ENCODE measurements around the gene PCK2. TPM values are rescaled to one million over a fixed set of nuclear protein-coding genes. Genes with fewer than 3 reads are reported as not detected.

PCK2 gene
- total RNA-seq, 1 donor from 2014 or later: 9.7 TPM

DNA sequence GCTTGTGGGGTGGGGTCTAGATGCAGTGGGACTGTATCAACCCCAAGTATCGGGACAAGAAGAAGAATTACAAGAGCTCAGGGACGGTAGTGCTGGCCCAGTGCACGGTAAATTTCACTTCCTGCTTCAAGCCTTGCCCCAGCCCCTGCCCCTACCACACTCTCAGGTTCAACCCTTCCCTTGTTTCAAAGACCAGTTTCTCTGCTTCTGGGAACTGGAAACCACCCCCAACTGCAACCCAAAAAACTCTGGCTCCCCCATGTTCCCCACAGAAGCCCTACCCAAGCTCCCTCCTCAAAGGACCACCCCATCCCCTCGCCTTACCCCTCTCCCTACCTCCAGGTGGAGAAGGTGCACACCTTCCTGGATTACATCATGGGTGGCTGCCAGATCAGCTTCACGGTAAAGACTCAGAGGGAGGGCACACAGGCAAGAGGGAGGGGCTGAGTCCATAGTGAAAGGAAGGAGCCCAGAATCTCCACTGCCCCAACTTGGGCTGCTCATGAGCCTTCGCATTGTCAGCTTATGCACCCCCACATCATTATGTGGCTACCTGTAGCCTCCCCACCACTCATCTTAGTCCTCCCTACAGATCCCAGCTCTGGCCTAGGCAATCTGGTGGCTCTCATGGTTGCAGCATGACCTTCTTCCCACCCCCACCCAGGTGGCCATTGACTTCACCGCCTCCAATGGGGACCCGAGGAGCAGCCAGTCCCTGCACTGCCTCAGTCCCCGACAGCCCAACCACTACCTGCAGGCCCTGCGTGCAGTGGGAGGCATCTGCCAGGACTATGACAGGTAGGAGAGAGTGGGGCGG, 18.4 kb upstream of the PCK2 start:
- no peak for DNase-seq (ENCODE audit: low read depth in 2 of 2)

DNA sequence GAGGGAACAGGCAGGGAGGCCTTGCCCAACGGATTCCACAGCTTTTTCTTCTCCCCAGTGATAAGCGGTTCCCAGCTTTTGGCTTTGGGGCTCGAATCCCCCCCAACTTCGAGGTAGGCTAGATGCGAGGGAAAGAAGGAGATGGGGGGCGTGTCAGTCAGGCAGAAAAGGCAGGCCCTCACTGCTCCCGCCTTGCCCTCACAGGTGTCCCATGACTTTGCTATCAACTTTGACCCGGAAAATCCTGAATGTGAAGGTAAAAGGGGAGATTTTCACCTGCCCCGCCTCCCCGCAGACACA, 17.9 kb upstream of the PCK2 start:
- no peak for DNase-seq (ENCODE audit: low read depth in 2 of 2)

DNA sequence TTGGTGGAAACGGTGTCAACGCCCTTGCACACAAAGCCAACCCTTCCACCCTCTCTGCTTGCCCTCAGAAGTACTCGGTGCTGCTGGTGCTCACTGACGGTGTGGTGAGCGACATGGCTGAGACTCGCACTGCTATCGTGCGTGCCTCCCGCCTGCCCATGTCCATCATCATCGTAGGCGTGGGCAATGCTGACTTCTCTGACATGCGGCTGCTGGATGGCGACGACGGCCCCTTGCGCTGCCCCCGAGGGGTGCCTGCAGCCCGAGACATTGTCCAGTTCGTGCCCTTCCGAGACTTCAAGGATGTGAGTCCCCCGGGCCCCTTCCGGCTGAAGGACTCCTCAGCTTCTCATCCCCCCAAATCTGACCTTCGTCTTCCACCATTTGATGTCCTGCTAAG, 17.0 kb upstream of the PCK2 start:
- DNase-seq (ENCODE audit: low read depth in 2 of 2): no peak

DNA sequence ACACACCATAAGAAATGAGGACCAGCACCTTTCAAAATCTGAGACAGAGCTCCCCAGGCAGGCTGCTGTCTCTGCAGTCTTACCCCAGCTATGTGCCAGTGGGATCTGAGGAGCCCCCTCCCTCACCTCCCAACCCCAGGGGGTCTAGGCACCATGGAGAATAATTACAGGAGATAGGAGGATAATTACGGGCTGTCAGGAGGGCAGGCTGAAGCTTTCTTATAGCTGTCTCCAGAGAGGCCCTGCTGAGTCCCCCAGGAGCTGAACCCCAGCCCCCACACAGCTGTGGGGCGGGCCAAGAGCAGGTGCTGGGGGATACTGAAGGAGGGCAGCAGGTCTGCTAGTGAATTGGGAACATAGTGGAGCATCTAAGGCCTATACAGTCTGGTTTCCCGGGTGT, 16.0 kb upstream of the PCK2 start:
- DNase-seq (ENCODE audit: low read depth in 2 of 2): no peak

- no peak for DNase-seq (ENCODE audit: low read depth in 2 of 2)
These were observed 14.5 kb upstream of the PCK2 start for GRCh38 chr14:24079491-24080141.

DNA sequence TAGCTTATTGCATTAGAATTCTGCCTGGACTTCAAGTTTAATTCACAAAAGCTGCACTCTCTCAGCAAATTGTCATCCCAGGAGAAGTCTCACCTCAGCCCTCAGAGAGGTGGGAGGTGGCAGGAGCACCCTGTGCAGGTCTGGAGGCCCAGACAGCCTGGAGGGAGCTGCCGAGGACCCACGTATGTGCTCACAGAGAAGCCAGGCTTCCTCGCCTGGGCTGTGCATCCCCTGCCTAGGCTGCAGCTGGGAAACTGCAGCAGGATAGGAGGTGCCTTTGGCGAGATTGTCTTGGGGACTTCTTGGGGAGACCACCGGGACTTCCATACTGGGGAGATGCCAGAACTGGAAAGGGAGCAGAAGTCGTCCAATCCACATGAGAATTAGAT, 14.0 kb upstream of the PCK2 start:
- no peak for DNase-seq (ENCODE audit: low read depth in 2 of 2)

DNA sequence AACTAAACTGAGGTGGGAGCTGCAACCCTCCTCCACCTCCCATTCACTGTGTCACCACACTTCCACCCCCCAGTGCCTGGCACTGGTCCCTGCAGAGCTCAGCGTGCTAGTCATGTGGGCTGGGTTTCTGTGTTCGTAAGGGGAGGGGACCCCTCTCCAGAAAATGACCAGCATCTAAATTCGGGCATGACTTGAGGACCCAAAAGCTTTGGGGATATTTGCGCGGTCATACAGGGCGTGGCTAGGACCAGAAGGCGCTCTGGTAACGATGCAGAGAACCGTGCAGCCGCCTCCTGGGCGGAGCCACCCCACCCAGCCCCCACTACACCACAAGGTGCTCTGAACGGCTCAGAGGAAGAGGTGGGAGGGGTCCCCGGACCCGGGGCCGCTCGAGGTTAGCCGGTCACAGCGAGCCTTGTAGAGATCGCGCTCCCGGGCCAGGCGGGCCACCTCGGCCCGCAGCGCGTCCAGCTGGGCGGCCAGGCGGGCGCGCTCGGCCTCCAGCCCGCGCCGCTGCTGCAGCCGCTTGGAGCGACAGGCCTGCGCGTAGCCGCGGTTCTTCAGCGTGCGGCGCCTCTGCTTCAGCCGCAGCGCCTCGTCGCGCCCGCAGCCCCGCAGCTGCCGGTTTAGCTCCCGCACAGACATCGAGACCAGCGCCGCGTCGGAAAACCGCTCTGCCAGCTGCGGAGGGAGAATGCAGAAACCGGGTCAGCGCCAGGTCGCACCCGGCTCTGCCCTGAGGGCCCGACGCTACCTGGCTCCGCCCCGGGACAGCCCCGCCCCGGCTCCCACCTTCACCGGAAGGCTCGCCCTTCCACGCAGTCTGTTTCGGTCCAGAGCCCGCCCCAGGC, 13.0 kb upstream of the PCK2 start:
- peak; percentile 22 to 39 for DNase-seq (ENCODE audit: low read depth in 2 of 2)

DNA sequence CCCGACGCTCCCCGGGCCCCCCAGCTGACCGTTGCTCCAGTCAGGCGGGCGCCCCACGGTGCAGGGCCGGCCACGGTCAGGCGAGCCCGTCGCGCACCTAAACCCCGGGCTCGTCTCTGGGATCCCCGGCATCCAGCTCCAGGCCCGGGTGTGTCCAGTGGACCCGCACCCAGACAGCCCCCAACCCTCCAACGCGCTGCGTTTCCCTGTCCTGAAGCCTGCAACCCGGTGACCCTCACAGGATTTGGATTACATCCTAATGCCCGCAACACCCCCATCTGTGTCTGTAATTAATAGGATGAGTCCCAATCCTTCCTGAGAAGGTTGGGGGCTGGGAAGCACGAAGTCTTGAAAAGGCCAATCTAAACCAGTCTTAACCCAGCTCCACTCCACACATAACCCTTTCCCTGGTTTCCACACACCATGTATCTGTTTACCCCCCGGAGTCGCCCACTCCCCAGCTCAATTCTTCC, 12.3 kb upstream of the PCK2 start:
- no peak for DNase-seq (ENCODE audit: low read depth in 2 of 2)

- no peak for DNase-seq (ENCODE audit: low read depth in 2 of 2)
These were observed 11.6 kb upstream of the PCK2 start for GRCh38 chr14:24082411-24083080.

DNA sequence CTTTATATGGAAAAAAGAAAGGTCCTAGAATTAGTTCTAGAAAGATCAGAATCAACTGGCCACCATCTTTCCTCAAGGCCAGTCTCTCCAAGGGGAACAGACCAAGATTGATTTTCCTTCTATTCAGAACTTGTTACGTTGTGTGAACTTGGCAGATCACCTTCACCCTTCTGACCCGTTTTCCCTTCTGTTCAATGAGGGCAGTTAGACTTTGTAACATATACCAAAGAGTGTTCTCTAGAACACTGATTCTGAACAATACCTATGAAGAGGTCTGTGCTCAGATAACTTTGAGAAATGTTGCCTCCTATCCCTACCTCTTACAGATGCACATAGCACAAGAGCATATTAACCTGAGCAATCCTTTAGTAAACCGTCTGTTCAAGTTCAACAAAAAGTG, 10.6 kb upstream of the PCK2 start:
- no peak for DNase-seq (ENCODE audit: low read depth in 2 of 2)

- DNase-seq (ENCODE audit: low read depth in 2 of 2): no peak
These were observed 9.7 kb upstream of the PCK2 start for GRCh38 chr14:24084440-24084839.

DNA sequence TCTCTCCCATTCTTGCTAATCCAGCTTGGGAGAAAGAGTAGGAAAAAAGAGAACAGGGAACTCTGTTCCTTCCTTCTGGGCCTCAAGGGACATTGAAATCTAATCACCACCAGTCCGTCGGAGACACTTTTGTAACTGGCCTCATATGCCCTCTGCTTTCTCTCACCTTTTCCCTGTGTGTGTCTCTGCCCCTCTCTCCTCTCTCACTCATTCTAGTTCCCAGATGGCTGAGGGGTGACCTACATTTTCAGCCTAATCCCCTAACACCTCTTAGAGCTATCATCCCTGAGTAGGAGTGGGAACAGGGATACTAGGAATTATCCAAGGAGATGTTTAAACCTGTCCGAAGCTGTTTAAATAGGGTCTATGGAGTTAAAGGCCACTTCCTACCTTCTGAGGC, 8.9 kb upstream of the PCK2 start:
- DNase-seq (ENCODE audit: low read depth in 2 of 2): no peak

DNA sequence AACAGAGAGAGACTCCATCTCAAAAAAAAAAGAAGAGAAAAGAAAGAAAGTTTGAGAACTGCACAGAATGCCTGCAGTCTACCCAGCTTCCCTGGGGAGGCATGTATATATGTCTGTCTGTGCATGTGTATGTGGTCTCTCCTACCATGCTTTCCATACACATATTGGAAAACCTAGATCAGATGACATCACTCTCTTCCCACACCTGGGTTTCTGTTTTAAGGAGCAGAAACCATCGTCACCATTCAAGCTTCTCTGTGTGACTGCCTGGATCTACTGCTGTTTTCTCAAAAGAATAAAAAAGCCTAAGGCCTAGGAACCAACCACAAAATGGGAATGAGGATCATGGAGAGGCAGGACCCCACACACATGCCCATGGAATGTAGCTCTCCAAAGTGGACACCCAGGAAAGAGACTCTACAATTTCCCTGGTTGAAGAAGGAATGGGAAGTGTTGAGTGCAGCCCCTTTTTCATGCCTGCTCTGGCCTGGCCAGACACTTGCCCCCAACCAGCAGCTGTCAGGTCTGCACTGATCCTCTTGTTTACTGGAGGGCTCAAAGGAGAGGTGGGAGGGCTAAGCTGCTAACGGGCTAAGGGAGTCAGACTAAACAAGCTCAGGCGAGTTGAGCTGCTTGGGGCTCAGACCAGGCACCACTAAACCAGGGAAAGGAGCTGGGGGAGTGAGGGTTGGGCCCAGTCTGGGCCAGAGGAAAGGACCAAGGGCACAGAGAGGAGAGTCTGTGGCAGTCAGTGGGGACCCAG, 7.7 kb upstream of the PCK2 start:
- DNase-seq (ENCODE audit: low read depth in 2 of 2): no peak

- no peak for DNase-seq (ENCODE audit: low read depth in 2 of 2)
These were observed 7.1 kb upstream of the PCK2 start for GRCh38 chr14:24087004-24087403.

- no peak for DNase-seq (ENCODE audit: low read depth in 2 of 2)
These were observed 6.0 kb upstream of the PCK2 start for GRCh38 chr14:24088095-24088494.

- DNase-seq (ENCODE audit: low read depth in 2 of 2): no peak
These were observed 4.2 kb upstream of the PCK2 start for GRCh38 chr14:24089890-24090289.

DNA sequence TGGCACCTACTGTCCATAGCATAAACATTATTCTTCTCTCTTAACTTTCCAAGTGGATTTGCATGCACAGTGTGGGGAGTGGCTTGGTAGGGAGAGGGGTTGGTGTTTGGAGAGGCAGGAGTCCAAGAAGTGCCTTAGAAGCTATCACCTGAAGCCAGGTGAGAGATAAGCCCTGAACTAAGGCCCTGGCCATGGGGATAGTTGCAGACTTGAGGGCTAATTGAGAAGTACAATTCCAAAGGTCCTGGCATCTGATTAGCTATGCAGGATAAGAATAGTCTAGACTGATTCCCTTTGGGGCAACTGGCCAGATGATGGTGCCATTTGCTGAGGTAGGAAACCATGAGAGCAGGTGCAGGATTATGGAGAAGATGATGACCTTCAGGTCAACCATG, 2.0 kb upstream of the PCK2 start:
- no peak for DNase-seq (ENCODE audit: low read depth in 2 of 2)

GRCh38 chr14:24092505-24093206, 1.5 kb upstream of the PCK2 start:
- DNase-seq (ENCODE audit: low read depth in 2 of 2): no peak

DNA sequence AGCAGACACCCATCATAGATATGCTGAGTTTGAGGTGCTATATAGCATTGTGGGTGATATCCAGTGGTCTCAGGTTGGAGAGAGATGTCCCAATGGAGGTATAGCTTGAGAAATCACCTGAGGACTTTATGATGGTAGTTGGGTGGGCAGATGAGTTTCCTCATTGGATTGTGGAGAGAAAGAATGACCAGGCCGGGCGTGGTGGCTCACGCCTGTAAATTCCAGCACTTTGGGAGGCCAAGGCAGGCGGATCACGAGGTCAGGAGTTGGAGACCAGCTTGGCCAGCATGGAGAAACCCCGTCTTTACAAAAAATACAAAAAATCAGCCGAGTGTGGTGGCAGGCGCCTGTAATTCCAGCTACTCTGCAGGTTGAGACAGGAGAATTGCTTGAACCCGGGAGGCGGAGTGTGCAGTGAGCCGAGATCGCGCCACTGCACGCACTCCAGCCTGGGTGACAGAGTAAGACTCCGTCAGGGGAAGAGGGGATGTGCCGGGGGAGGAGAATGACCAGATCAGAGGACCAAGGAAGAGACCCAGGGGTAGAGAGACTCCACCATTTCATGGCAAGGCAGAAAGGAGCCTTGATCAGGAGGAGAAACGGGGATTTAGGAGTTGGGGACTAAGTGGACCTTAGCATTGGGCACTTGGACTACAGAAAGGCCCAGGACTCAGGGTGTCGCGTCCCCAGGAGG, 757 bp upstream of the PCK2 start:
- DNase-seq (ENCODE audit: low read depth in 2 of 2): no peak

GRCh38 chr14:24094841-24095270, 745 bp downstream of the PCK2 start:
- DNase-seq (ENCODE audit: low read depth in 2 of 2): peak in 1 of 2 donors; percentile 25
